ENCODE results near the gene AATK.

GRCh38 chr17:81111066-81111465, 55.0 kb downstream of the AATK start:
- no peak for TF ChIP-seq CTCF (conservative IDR thresholded peaks at IDR 0.05)
- no peak for TF ChIP-seq ZFX (IDR thresholded peaks at IDR 0.05)

Data from C4-2B (cell line).